ENCODE data around the gene TBXAS1. TPM values are rescaled to one million over a fixed set of nuclear protein-coding genes. Genes with fewer than 3 reads are reported as not detected.

Gene TBXAS1
- total and polyA plus RNA-seq, 4 donors = 4.1 to 22.4 (median 12.2) TPM

DNA sequence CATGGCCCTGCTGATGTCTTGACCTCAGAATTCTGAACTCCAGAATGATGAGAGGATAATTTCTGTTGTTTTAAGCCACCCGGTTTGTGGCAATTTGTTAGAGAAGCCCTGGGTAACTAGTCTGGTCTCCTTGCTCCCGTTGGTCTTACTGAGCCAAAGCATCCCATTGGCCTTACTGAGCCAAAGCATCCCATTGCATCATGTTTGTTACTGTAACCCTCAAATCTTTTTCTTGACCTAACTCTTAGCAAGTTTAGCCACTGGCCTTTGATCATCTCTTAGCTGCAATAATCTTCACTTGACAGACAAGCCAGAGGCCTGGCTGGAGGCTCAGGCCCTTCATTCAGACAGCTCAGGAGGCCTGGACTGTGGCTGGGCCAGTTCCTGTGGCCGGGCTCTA is 21.8 kb downstream of the TBXAS1 start:
- Histone ChIP-seq H3K9ac (ENCODE audit: low read depth in 1 of 2, low read length in 2 of 2) (no peak overlapping the region), H3K4me3 (ENCODE audit: low read depth in 1 of 3, low read length in 3 of 3) (no peak overlapping the region), H3K36me3 (ENCODE audit: control insufficient read depth in 4 of 4, insufficient read depth in 3 of 4, low read depth in 1 of 4, low read length in 3 of 4) (no peaks in the 10 kb centered on the region), H3K27ac (ENCODE audit: low read depth in 1 of 2, low read length in 2 of 2) (no peak overlapping the region), H3K27me3 (ENCODE audit: control insufficient read depth in 4 of 4, insufficient read depth in 4 of 4, low read length in 3 of 4) (no peaks in the 10 kb centered on the region), H3K9me3 (ENCODE audit: control insufficient read depth in 4 of 4, low read length in 3 of 4) (no peaks in the 10 kb centered on the region), H3K4me1 (ENCODE audit: control insufficient read depth in 4 of 4, insufficient read depth in 4 of 4, low read length in 3 of 4) (no peaks in the 10 kb centered on the region)
- 93% methylated on average over 3 of the region's 3 CpGs for WGBS
- no peak for DNase-seq (ENCODE audit: low spot score)
- TF ChIP-seq RXRA (IDR thresholded peaks at IDR 0.05) = no peak
- TF ChIP-seq HNF4A (conservative IDR thresholded peaks at IDR 0.05) = no peak
- TF ChIP-seq REST (IDR thresholded peaks at IDR 0.05) = no peak
- TF ChIP-seq FOXA2 (IDR thresholded peaks at IDR 0.05) = no peak
- TF ChIP-seq, protein P1, sequence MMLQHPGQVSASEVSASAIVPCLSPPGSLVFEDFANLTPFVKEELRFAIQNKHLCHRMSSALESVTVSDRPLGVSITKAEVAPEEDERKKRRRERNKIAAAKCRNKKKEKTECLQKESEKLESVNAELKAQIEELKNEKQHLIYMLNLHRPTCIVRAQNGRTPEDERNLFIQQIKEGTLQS (IDR thresholded peaks at IDR 0.05) = no peak

DNA sequence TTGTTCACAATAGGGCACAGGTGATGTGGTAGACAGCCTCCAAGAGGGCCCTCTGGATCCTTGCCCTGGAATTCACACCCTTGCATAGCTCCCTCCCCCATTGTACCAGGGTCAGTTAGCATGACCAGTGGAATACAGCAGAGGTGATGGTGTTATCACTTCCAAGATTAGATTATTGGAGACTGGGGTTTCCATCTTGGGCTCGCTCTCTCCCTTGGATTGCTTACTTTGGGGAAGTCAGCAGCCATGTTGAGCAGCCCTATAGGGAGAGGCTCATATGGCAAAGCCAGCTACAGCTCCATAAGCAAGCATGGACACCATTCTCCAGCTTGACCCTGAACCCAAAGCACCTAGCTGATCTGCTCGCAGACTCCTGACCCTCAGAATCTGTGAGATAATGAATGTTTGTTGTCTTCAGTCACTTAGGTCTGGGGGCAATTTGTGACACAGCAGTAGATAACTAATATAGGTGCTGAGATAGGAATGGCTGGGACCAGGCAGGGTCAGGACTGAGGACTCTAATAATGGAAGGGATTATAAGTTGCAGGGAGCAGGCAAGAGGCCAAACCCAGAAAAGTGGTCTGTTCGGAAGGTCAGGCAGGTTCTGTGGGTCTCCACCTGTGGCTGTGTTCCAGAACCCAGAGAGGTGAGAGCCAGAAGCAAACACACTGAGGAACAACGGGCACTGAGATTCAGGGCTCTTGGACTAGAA is 22.9 kb downstream of the TBXAS1 start:
- no peaks in the 10 kb centered on the region for H3K9me3 ChIP-seq (ENCODE audit: control insufficient read depth in 4 of 4, low read length in 3 of 4)
- WGBS = 84% methylated on average over 4 of the region's 4 CpGs
- no peak for DNase-seq (ENCODE audit: low spot score)
- H3K9ac ChIP-seq (ENCODE audit: low read depth in 1 of 2, low read length in 2 of 2) = no peak overlapping the region
- no peaks in the 10 kb centered on the region for H3K4me1 ChIP-seq (ENCODE audit: control insufficient read depth in 4 of 4, insufficient read depth in 4 of 4, low read length in 3 of 4)
- no peaks in the 10 kb centered on the region for H3K27me3 ChIP-seq (ENCODE audit: control insufficient read depth in 4 of 4, insufficient read depth in 4 of 4, low read length in 3 of 4)
- TF ChIP-seq RAD21 (IDR thresholded peaks at IDR 0.05) = no peak
- H3K27ac ChIP-seq (ENCODE audit: low read depth in 1 of 2, low read length in 2 of 2) = no peak overlapping the region
- H3K4me3 ChIP-seq (ENCODE audit: low read depth in 1 of 3, low read length in 3 of 3) = no peak overlapping the region
- no peaks in the 10 kb centered on the region for H3K36me3 ChIP-seq (ENCODE audit: control insufficient read depth in 4 of 4, insufficient read depth in 3 of 4, low read depth in 1 of 4, low read length in 3 of 4)

GRCh38 chr7:139852482-139852845 is 23.4 kb downstream of the TBXAS1 start:
- Histone ChIP-seq H3K36me3 (ENCODE audit: control insufficient read depth in 4 of 4, insufficient read depth in 3 of 4, low read depth in 1 of 4, low read length in 3 of 4) (no peaks in the 10 kb centered on the region), H3K27me3 (ENCODE audit: control insufficient read depth in 4 of 4, insufficient read depth in 4 of 4, low read length in 3 of 4) (no peaks in the 10 kb centered on the region), H3K27ac (ENCODE audit: low read depth in 1 of 2, low read length in 2 of 2) (no peak overlapping the region), H3K4me1 (ENCODE audit: control insufficient read depth in 4 of 4, insufficient read depth in 4 of 4, low read length in 3 of 4) (no peaks in the 10 kb centered on the region), H3K9me3 (ENCODE audit: control insufficient read depth in 4 of 4, low read length in 3 of 4) (no peaks in the 10 kb centered on the region), H3K4me3 (ENCODE audit: low read depth in 1 of 3, low read length in 3 of 3) (no peak overlapping the region), H3K9ac (ENCODE audit: low read depth in 1 of 2, low read length in 2 of 2) (no peak overlapping the region)
- TF ChIP-seq ZBTB33 (IDR thresholded peaks at IDR 0.05) = no peak
- no peak for TF ChIP-seq RAD21 (IDR thresholded peaks at IDR 0.05)
- no peak for TF ChIP-seq RXRA (IDR thresholded peaks at IDR 0.05)
- no peak for TF ChIP-seq YY1 (IDR thresholded peaks at IDR 0.05)
- TF ChIP-seq, protein P2, sequence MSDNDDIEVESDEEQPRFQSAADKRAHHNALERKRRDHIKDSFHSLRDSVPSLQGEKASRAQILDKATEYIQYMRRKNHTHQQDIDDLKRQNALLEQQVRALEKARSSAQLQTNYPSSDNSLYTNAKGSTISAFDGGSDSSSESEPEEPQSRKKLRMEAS (IDR thresholded peaks at IDR 0.05) = no peak
- no peak for DNase-seq (ENCODE audit: low spot score)
- WGBS = 36% methylated on average over 1 of the region's 1 CpG

All from liver (tissue), 9 donors.